Skeletal muscle tissue (tissue), 4 donors: ENCODE measurements around the gene ZNF185. TPM values are rescaled to one million over a fixed set of nuclear protein-coding genes. Genes with fewer than 3 reads are reported as not detected.

Experiments
- H3K27ac ChIP-seq: one replicate; pipeline ENCODE4 v1.7.0; 2013; ENCODE audit warnings: mild to moderate bottlenecking, low read depth, low read length, inconsistent platforms
- H3K27me3 ChIP-seq, 3 donors: one replicate each; pipeline ENCODE4 v1.7.0; 2013; ENCODE audit warnings: low read length in 3 of 3; ENCODE audit not compliant: control insufficient read depth in 3 of 3, insufficient read depth in 3 of 3
- H3K36me3 ChIP-seq, 3 donors: one replicate each; pipeline ENCODE4 v1.7.0; 2013; ENCODE audit warnings: low read length in 3 of 3; ENCODE audit not compliant: control insufficient read depth in 3 of 3, insufficient read depth in 3 of 3
- H3K4me1 ChIP-seq, 3 donors: one replicate each; pipeline ENCODE4 v1.7.0; 2013; ENCODE audit warnings: low read length in 3 of 3, mild to moderate bottlenecking in 3 of 3; ENCODE audit not compliant: control insufficient read depth in 3 of 3, insufficient read depth in 3 of 3
- H3K4me3 ChIP-seq, 3 donors: one replicate each; pipeline ENCODE4 v1.7.0; 2013; ENCODE audit warnings: low read length in 3 of 3
- H3K9ac ChIP-seq, 3 donors: one replicate each; pipeline ENCODE4 v1.7.0; 2013; ENCODE audit warnings: low read length in 3 of 3, mild to moderate bottlenecking in 3 of 3, moderate library complexity in 2 of 3, low read depth in 1 of 3
- H3K9me3 ChIP-seq, 3 donors: one replicate each; pipeline ENCODE4 v1.7.0; 2013; ENCODE audit warnings: low read length in 3 of 3; ENCODE audit not compliant: control insufficient read depth in 3 of 3
- total RNA-seq: library from RNA; depleted of rRNA; stranded (reverse); fragments of >200 nt; gene quantifications from one replicate; pipeline ENCODE4 v1.2.3, GENCODE V29; 2014
- donor health status: Osteomylitis.

The ZNF185 gene
- total RNA-seq, result 6.8 TPM

DNA sequence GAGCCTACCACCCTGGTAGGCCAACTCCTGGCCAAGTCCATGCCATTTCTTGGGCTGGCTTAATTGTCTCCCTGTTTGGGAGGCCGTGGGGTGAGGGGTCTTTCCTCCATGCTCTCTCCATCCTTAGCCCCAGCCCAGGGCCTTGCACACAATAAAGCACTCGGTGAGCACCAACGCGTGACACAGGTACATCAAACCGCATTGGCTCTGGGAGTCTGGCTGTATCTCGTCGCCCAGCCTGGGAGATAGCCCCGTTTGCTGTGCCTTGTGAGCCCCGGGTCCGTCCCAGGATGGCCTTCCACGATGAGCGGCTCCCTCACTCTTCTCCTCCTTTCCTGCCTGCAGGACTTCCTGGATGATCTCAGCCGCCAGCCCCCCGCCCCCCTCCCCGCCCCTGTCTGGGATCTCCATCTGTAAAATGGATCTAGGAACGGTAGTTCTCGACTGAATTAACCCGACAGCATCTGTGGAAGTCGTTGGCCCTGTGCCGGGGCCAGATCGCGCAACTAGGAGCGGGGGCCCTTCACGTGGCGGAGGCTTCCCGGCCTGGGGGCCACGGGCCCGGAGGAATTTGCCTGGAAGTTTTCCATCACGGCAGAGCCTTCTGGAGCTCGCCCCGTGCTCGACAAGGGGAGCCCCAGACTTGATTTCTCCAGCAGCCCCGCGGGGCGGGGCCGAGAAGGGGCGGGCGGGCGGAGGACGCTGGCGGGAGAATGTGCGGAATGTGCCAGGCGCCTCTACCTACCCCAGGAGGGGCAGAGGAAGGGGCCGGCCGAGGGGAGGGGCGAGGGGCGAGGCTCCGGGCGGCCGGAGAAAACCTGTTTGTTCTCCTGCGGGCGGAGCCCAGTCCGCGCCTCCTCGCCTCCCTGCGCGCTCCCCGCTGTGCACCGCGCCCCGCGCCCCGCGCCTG, at the start of gene ZNF185:
Gene ZNF185 (plus strand): TSS at position 846 of the 910 bp plus-strand sequence. CDS start 16,423 bp downstream, outside the sequence.
- Histone ChIP-seq H3K9me3 (no peaks in the 10 kb centered on the region), H3K4me3 (no peak within 1 kb of the TSS), H3K36me3 (no peaks in the 10 kb centered on the region), H3K9ac (no peak within 1 kb of the TSS), H3K27me3 (peaks cover 7 to 39% (median 12%) of the 10 kb centered on the region in 3 donors), H3K4me1 (no peaks in the 10 kb centered on the region), H3K27ac (no peak within 1 kb of the TSS)

- Histone ChIP-seq H3K36me3 (peaks cover 9 to 20% (median 14%) of the 10 kb centered on the region in 3 donors), H3K4me3 (no peak overlapping the region), H3K4me1 (no peaks in the 10 kb centered on the region), H3K27ac (no peak overlapping the region), H3K27me3 (no peaks in the 10 kb centered on the region), H3K9ac (no peak overlapping the region), H3K9me3 (no peaks in the 10 kb centered on the region)
Measured at GRCh38 chrX:152850465-152850864, 47.4 kb upstream of the ZNF185 start.

GRCh38 chrX:152853986-152854385, 43.9 kb upstream of the ZNF185 start:
- Histone ChIP-seq H3K9ac (no peak overlapping the region), H3K4me1 (no peaks in the 10 kb centered on the region), H3K36me3 (peaks cover 12 to 23% (median 16%) of the 10 kb centered on the region in 3 donors), H3K27ac (no peak overlapping the region), H3K27me3 (no peaks in the 10 kb centered on the region), H3K4me3 (no peak overlapping the region), H3K9me3 (no peaks in the 10 kb centered on the region)

- no peak overlapping the region for H3K27ac ChIP-seq
- no peaks in the 10 kb centered on the region for H3K9me3 ChIP-seq
- no peak overlapping the region for H3K4me3 ChIP-seq
- H3K9ac ChIP-seq, result no peak overlapping the region
- H3K27me3 ChIP-seq, result no peaks in the 10 kb centered on the region
- H3K36me3 ChIP-seq, result peaks cover 7 to 14% (median 8%) of the 10 kb centered on the region in 3 donors
- H3K4me1 ChIP-seq, result no peaks in the 10 kb centered on the region
Measured at GRCh38 chrX:152861116-152861515, 36.8 kb upstream of the ZNF185 start.

DNA sequence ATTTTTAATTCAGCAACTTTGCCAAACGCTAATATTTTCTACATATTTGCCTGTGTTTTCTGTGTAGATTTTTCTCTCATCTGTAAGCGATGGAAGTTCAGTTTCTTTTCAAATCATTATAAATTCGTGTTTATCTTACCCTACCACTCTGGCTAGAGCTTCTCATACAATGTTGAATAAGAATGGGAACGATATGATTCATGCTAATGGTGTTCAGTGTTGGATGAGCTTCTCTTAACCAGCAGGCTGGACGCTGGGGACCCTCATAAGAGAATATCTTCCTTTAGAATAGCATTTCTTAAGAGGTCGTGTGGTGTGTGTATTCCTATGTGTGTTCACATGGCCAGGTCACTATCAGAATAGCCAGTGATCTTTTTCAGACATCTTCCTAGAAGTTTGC, 36.0 kb upstream of the ZNF185 start:
- H3K4me1 ChIP-seq, result no peaks in the 10 kb centered on the region
- H3K9ac ChIP-seq, result no peak overlapping the region
- H3K27me3 ChIP-seq, result no peaks in the 10 kb centered on the region
- H3K9me3 ChIP-seq, result no peaks in the 10 kb centered on the region
- H3K36me3 ChIP-seq, result peaks cover 7 to 18% (median 8%) of the 10 kb centered on the region in 3 donors
- no peak overlapping the region for H3K4me3 ChIP-seq
- no peak overlapping the region for H3K27ac ChIP-seq

DNA sequence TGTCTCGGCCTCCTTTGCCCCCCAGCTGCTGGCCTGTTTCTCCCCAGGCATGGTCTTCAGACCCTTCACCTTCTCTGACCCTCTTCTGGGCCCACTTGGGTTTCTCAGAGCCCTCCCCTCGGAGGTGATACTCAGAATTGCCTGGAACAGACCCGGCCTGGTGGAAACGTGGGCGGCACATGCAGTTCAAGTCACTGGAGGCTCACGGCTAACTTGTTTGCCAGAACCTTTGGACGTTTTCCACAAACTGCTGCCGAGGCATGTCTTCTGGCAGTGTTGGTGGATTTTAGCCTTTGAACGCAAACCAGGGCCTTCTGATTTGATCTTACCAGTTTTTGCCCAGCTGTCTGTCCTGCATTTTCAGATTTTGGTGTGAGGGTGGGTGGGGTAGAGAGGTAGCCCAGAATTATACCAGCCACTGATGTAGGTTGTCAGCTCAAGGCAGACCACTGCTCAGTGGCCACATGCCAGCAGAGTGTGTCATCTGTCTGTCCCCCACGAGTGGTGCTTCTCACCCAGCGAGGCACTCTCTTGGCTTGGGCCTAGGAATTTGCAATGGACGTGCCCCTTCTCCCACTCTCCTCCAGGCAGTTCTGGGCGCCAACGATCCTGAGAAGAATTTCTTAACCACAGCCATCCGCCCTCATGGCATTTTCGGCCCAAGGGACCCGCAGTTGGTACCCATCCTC, 32.5 kb upstream of the ZNF185 start:
- peaks cover 15 to 28% (median 18%) of the 10 kb centered on the region in 3 donors for H3K36me3 ChIP-seq
- H3K9ac ChIP-seq, result no peak overlapping the region
- H3K27ac ChIP-seq, result no peak overlapping the region
- no peaks in the 10 kb centered on the region for H3K4me1 ChIP-seq
- H3K9me3 ChIP-seq, result no peaks in the 10 kb centered on the region
- no peak overlapping the region for H3K4me3 ChIP-seq
- no peaks in the 10 kb centered on the region for H3K27me3 ChIP-seq

GRCh38 chrX:152866386-152866785, 31.5 kb upstream of the ZNF185 start:
- no peak overlapping the region for H3K27ac ChIP-seq
- H3K27me3 ChIP-seq, result no peaks in the 10 kb centered on the region
- no peak overlapping the region for H3K9ac ChIP-seq
- peaks cover 16 to 26% (median 18%) of the 10 kb centered on the region in 3 donors for H3K36me3 ChIP-seq
- no peaks in the 10 kb centered on the region for H3K9me3 ChIP-seq
- no peak overlapping the region for H3K4me3 ChIP-seq
- H3K4me1 ChIP-seq, result no peaks in the 10 kb centered on the region

DNA sequence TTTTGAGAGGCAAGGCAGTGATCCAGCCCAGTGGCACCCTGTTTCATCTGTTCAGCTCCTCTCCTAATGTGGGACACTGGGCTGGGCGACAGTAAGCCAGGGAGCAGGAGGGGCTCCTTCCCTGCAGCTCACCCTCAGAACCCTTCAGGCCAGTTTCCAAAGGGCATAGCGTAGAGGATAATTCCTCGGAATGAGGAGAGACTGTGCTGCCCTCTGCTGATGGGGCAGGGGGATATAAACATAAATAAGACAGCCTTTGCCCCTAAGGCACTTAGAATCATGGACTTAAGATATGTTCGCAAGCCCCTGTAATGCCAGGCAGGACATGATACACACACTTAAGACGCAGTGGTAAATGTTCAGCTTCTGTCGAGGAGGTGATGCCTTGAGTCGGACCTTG, 27.9 kb upstream of the ZNF185 start:
- H3K4me1 ChIP-seq, result no peaks in the 10 kb centered on the region
- H3K27ac ChIP-seq, result no peak overlapping the region
- H3K9me3 ChIP-seq, result no peaks in the 10 kb centered on the region
- H3K9ac ChIP-seq, result no peak overlapping the region
- H3K27me3 ChIP-seq, result no peaks in the 10 kb centered on the region
- H3K4me3 ChIP-seq, result no peak overlapping the region
- H3K36me3 ChIP-seq, result peaks cover 13 to 19% (median 14%) of the 10 kb centered on the region in 3 donors

DNA sequence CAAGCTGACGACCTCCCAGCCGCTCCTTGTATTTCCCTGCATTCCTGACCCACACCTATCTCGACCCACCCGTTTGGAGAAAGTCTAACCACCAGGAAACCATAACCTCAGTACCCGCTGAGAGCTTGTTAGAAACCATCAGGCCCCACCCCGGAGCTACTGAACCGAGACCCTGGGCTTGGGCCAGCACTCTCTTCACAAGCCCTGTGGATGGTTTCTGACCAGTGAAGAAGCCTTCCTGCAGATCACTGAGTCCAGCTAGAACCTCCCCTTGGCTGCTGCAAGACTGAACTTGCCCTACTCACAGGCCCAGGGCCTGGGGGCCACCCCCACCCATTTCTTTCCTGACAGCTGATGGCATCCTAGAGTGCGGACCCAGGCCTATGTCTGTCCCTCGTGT, 26.6 kb upstream of the ZNF185 start:
- Histone ChIP-seq H3K27ac (no peak overlapping the region), H3K9me3 (peaks cover 0 to 2% (median 0%) of the 10 kb centered on the region in 3 donors), H3K4me1 (no peaks in the 10 kb centered on the region), H3K36me3 (peaks cover 12 to 19% (median 13%) of the 10 kb centered on the region in 3 donors), H3K9ac (no peak overlapping the region), H3K4me3 (no peak overlapping the region), H3K27me3 (no peaks in the 10 kb centered on the region)

DNA sequence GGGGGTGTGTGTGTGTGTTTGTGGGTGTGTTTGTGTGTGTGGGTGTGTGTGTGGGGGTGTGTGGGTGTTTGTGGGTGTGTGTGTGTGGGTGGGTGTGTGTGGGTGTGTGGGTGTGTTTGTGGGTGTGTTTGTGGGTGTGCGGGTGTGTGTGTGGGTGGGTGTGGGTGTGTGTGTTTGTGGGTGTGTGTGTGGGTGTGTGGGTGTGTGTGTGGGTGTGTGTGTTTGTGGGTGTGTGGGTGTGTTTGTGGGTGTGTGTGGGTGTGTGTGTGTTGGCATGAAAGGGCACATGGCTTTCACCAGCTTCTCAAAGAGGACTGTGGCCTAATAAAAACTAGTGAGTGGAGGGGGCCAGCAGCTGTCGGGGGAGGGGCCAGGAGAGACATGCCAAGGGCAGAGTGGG, 25.3 kb upstream of the ZNF185 start:
- Histone ChIP-seq H3K4me3 (no peak overlapping the region), H3K9ac (no peak overlapping the region), H3K36me3 (peaks cover 9 to 12% (median 12%) of the 10 kb centered on the region in 3 donors), H3K4me1 (no peaks in the 10 kb centered on the region), H3K9me3 (peaks cover 0 to 2% (median 0%) of the 10 kb centered on the region in 3 donors), H3K27me3 (no peaks in the 10 kb centered on the region), H3K27ac (no peak overlapping the region)
